Liver (tissue), 9 donors: Measurements from ENCODE around the gene S100A16. TPM values are rescaled to one million over a fixed set of nuclear protein-coding genes. Genes with fewer than 3 reads are reported as not detected.

ENCODE experiments used
- DNase-seq: peaks from one replicate; pipeline ENCODE4 v3.0.0-alpha.2; 2017; ENCODE audit warnings: low spot score
- H3K27ac ChIP-seq, 2 donors: one replicate each; pipeline ENCODE4 v1.7.0; 2013; ENCODE audit warnings: inconsistent platforms in 2 of 2, low read length in 2 of 2, control low read depth in 1 of 2, low read depth in 1 of 2, mild to moderate bottlenecking in 1 of 2
- H3K27me3 ChIP-seq, 4 donors: one replicate each; pipeline versions ENCODE4 v1.6.1 to v1.7.0; 2013; ENCODE audit warnings: low read length in 3 of 4, inconsistent platforms in 1 of 4, mild to moderate bottlenecking in 1 of 4, moderate library complexity in 1 of 4; ENCODE audit not compliant: control insufficient read depth in 4 of 4, insufficient read depth in 4 of 4
- H3K36me3 ChIP-seq, 4 donors: one replicate each; pipeline versions ENCODE4 v1.6.1 to v1.7.0; 2013; ENCODE audit warnings: low read length in 3 of 4, mild to moderate bottlenecking in 3 of 4, low read depth in 1 of 4, moderate library complexity in 1 of 4; ENCODE audit not compliant: control insufficient read depth in 4 of 4, insufficient read depth in 3 of 4
- H3K4me1 ChIP-seq, 4 donors: one replicate each; pipeline versions ENCODE4 v1.6.1 to v1.7.0; 2013; ENCODE audit warnings: low read length in 3 of 4, mild to moderate bottlenecking in 3 of 4, moderate library complexity in 1 of 4; ENCODE audit not compliant: control insufficient read depth in 4 of 4, insufficient read depth in 4 of 4
- H3K4me3 ChIP-seq, 3 donors: one replicate each; pipeline versions ENCODE4 v1.6.1 to v1.7.0; 2013; ENCODE audit warnings: low read length in 3 of 3, control low read depth in 1 of 3, low read depth in 1 of 3, mild to moderate bottlenecking in 1 of 3
- H3K9ac ChIP-seq, 2 donors: one replicate each; pipeline ENCODE4 v1.7.0; 2013; ENCODE audit warnings: low read length in 2 of 2, mild to moderate bottlenecking in 2 of 2, moderate library complexity in 2 of 2, control low read depth in 1 of 2, low read depth in 1 of 2
- H3K9me3 ChIP-seq, 4 donors: one replicate each; pipeline versions ENCODE4 v1.6.1 to v1.7.0; 2013; ENCODE audit warnings: low read length in 3 of 4; ENCODE audit not compliant: control insufficient read depth in 4 of 4
- EGR1 ChIP-seq, 2 donors: IDR thresholded peaks; 2 replicates each; pipeline ENCODE4 v1.6.1; 2016 to 2018; ENCODE audit warnings: antibody characterized with exemption in 2 of 2, low read depth in 2 of 2
- FOXA1 ChIP-seq: IDR thresholded peaks from 2 replicates; pipeline ENCODE4 v1.6.1; 2016; ENCODE audit warnings: antibody characterized with exemption
- FOXA2 ChIP-seq: IDR thresholded peaks from 2 replicates; pipeline ENCODE4 v1.6.1; 2016; ENCODE audit warnings: antibody characterized with exemption
- GABPA ChIP-seq, 2 donors: IDR thresholded peaks in 1 of 2; conservative IDR thresholded peaks in 1 of 2; 2 replicates each; pipeline ENCODE4 v1.6.1; 2016; ENCODE audit warnings: antibody characterized with exemption in 2 of 2, mild to moderate bottlenecking in 1 of 2, moderate library complexity in 1 of 2
- HNF4A ChIP-seq, 2 donors: conservative IDR thresholded peaks; 2 replicates each; pipeline ENCODE4 v1.6.1; 2016; ENCODE audit warnings: antibody characterized with exemption in 2 of 2, mild to moderate bottlenecking in 2 of 2
- HNF4G ChIP-seq: IDR thresholded peaks from 2 replicates; pipeline ENCODE4 v1.6.1; 2016; ENCODE audit warnings: antibody characterized with exemption
- JUND ChIP-seq, 2 donors: IDR thresholded peaks; 2 replicates each; pipeline ENCODE4 v1.6.1; 2016; ENCODE audit warnings: antibody characterized with exemption in 2 of 2
- NR2F2 ChIP-seq: IDR thresholded peaks from 2 replicates; pipeline ENCODE4 v1.6.1; 2016; ENCODE audit warnings: antibody characterized with exemption
- RAD21 ChIP-seq, 2 donors: IDR thresholded peaks; 2 replicates each; pipeline ENCODE4 v1.6.1; 2016; ENCODE audit warnings: antibody characterized with exemption in 2 of 2, mild to moderate bottlenecking in 2 of 2
- REST ChIP-seq: IDR thresholded peaks from 2 replicates; pipeline ENCODE4 v1.6.1; 2016; ENCODE audit warnings: antibody characterized with exemption, mild to moderate bottlenecking
- RXRA ChIP-seq, 2 donors: IDR thresholded peaks; 2 replicates each; pipeline ENCODE4 v1.6.1; 2017 to 2018; ENCODE audit warnings: antibody characterized with exemption in 2 of 2, mild to moderate bottlenecking in 1 of 2
- SP1 ChIP-seq: IDR thresholded peaks from 2 replicates; pipeline ENCODE4 v1.6.1; 2018; ENCODE audit warnings: antibody characterized with exemption, mild to moderate bottlenecking
- TAF1 ChIP-seq: conservative IDR thresholded peaks from 2 replicates; pipeline ENCODE4 v1.6.1; 2016; ENCODE audit warnings: antibody characterized with exemption, mild to moderate bottlenecking
- YY1 ChIP-seq: IDR thresholded peaks from 2 replicates; pipeline ENCODE4 v1.6.1; 2016; ENCODE audit warnings: antibody characterized with exemption, mild to moderate bottlenecking
- WGBS: extraction: QIAGEN DNeasy Blood & Tissue Kit; methylation state at CpG from one replicate; pipeline ENCODE4 v1.1.7; 2013; 5-methylcytosine and 5-hydroxymethylcytosine counted together
- polyA plus RNA-seq, 2 donors: library from polyadenylated mRNA; stranded (reverse) in 1 of 2; unstranded in 1 of 2; fragments of 200-250 nt in 1 of 2; fragments of >200 nt in 1 of 2; fragmentation: Nextera tagmentation in 1 of 2; extraction: Ambion mirVana in 1 of 2; gene quantifications; one replicate each; pipeline versions ENCODE4 v1.2.1 to v1.2.3, GENCODE V29; 2013 to 2015
- total RNA-seq, 2 donors: library from RNA; depleted of rRNA; stranded (reverse); fragments of >200 nt; gene quantifications; one replicate each; pipeline ENCODE4 v1.2.3, GENCODE V29; 2014
- TF ChIP-seq, protein P1 (sequence below): IDR thresholded peaks from 2 replicates; pipeline ENCODE4 v1.6.1; 2016; ENCODE audit warnings: antibody characterized with exemption
- TF ChIP-seq, protein P2 (sequence below): IDR thresholded peaks from 2 replicates; pipeline ENCODE4 v1.6.1; 2016; ENCODE audit warnings: antibody characterized with exemption
- TF ChIP-seq, protein P3 (sequence below): IDR thresholded peaks from 2 replicates; pipeline ENCODE4 v1.6.1; 2016; ENCODE audit warnings: antibody characterized with exemption
- donor health status: healthy.
- donor health status: healthy.
- donor health status: healthy.
- donor health status: healthy.
- donor health status: healthy.

The S100A16 gene
- total and polyA plus RNA-seq, 4 donors = 27.3 to 142 (median 81.8) TPM

- DNase-seq = no peak
- Histone ChIP-seq H3K27ac (no peak overlapping the region), H3K9me3 (no peaks in the 10 kb centered on the region), H3K27me3 (no peaks in the 10 kb centered on the region), H3K36me3 (no peaks in the 10 kb centered on the region), H3K9ac (no peak overlapping the region), H3K4me3 (no peak overlapping the region), H3K4me1 (peaks cover 16 to 46% (median 31%) of the 10 kb centered on the region in 4 donors)
- TF ChIP-seq JUND (IDR thresholded peaks at IDR 0.05) (no peak), FOXA2 (no peak), REST (no peak), GABPA (IDR thresholded peaks at IDR 0.05 in 1 of 2, conservative IDR thresholded peaks at IDR 0.05 in 1 of 2) (no peak), EGR1 (IDR thresholded peaks at IDR 0.05; ENCODE audit: low read depth in 2 of 2) (no peak)
- WGBS = 96% methylated on average over 2 of the region's 2 CpGs
Measured at GRCh38 chr1:153615406-153615805, 2.5 kb upstream of the S100A16 start.

GRCh38 chr1:153614906-153615305 is 2.0 kb upstream of the S100A16 start:
- TF ChIP-seq RXRA (IDR thresholded peaks at IDR 0.05) (no peak), FOXA2 (no peak), RAD21 (IDR thresholded peaks at IDR 0.05) (no peak), NR2F2 (no peak), HNF4G (no peak), GABPA (IDR thresholded peaks at IDR 0.05 in 1 of 2, conservative IDR thresholded peaks at IDR 0.05 in 1 of 2) (no peak), EGR1 (IDR thresholded peaks at IDR 0.05; ENCODE audit: low read depth in 2 of 2) (no peak), JUND (IDR thresholded peaks at IDR 0.05) (no peak), SP1 (no peak), YY1 (no peak), FOXA1 (no peak), TAF1 (no peak), REST (no peak), HNF4A (conservative IDR thresholded peaks at IDR 0.05) (no peak)
- TF ChIP-seq, protein P1, sequence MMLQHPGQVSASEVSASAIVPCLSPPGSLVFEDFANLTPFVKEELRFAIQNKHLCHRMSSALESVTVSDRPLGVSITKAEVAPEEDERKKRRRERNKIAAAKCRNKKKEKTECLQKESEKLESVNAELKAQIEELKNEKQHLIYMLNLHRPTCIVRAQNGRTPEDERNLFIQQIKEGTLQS = no peak
- TF ChIP-seq, protein P2, sequence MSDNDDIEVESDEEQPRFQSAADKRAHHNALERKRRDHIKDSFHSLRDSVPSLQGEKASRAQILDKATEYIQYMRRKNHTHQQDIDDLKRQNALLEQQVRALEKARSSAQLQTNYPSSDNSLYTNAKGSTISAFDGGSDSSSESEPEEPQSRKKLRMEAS = no peak
- TF ChIP-seq, protein P3, sequence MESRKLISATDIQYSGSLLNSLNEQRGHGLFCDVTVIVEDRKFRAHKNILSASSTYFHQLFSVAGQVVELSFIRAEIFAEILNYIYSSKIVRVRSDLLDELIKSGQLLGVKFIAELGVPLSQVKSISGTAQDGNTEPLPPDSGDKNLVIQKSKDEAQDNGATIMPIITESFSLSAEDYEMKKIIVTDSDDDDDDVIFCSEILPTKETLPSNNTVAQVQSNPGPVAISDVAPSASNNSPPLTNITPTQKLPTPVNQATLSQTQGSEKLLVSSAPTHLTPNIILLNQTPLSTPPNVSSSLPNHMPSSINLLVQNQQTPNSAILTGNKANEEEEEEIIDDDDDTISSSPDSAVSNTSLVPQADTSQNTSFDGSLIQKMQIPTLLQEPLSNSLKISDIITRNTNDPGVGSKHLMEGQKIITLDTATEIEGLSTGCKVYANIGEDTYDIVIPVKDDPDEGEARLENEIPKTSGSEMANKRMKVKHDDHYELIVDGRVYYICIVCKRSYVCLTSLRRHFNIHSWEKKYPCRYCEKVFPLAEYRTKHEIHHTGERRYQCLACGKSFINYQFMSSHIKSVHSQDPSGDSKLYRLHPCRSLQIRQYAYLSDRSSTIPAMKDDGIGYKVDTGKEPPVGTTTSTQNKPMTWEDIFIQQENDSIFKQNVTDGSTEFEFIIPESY = no peak
- Histone ChIP-seq H3K36me3 (no peaks in the 10 kb centered on the region), H3K4me1 (peaks cover 19 to 51% (median 34%) of the 10 kb centered on the region in 4 donors), H3K9me3 (no peaks in the 10 kb centered on the region), H3K4me3 (no peak overlapping the region), H3K9ac (no peak overlapping the region), H3K27ac (no peak overlapping the region), H3K27me3 (no peaks in the 10 kb centered on the region)
- WGBS = 95% methylated on average over 7 of the region's 7 CpGs
- no peak for DNase-seq
